Peyer's patch (tissue), 4 donors: ENCODE results near the gene TPM1. TPM values are rescaled to one million over a fixed set of nuclear protein-coding genes. Genes with fewer than 3 reads are reported as not detected.

Source experiments
- DNase-seq, 3 donors: peaks; one replicate each; pipeline ENCODE4 v3.0.0-alpha.2; 2017 to 2019
- H3K27ac ChIP-seq, 4 donors: fragments of 200-600 bp; sonication (generic); one replicate each; pipeline ENCODE4 v1.5.1; 2016 to 2019
- H3K27me3 ChIP-seq, 2 donors: fragments of 200-600 bp; sonication (generic); one replicate each; pipeline ENCODE4 v1.5.1; 2019
- H3K36me3 ChIP-seq, 3 donors: fragments of 200-600 bp; sonication (generic); one replicate each; pipeline ENCODE4 v1.5.1; 2016 to 2019
- H3K4me1 ChIP-seq, 4 donors: fragments of 200-600 bp; sonication (generic); one replicate each; pipeline ENCODE4 v1.5.1; 2016 to 2019
- H3K4me3 ChIP-seq, 4 donors: fragments of 200-600 bp; sonication (generic); 1 replicate in 3 of 4; 2 replicates in 1 of 4; pipeline ENCODE4 v1.5.1; 2016 to 2019; ENCODE audit warnings: mild to moderate bottlenecking in 1 of 4
- H3K9me3 ChIP-seq, 4 donors: fragments of 200-600 bp; sonication (generic); one replicate each; pipeline ENCODE4 v1.5.1; 2016 to 2019; ENCODE audit warnings: mild to moderate bottlenecking in 1 of 4
- CTCF ChIP-seq, 6 experiments: fragments of 450-650 bp in 4 of 6; fragments of 200-600 bp in 2 of 6; sonication (generic) in 1 of 6; IDR thresholded peaks; one replicate each; pipeline ENCODE4 v1.5.1; 2017 to 2019; ENCODE audit warnings: antibody characterized with exemption in 6 of 6, mild to moderate bottlenecking in 3 of 6, moderate library complexity in 1 of 6
- POLR2A ChIP-seq, 2 donors: fragments of 450-650 bp; IDR thresholded peaks; one replicate each; pipeline ENCODE4 v1.5.1; 2017; ENCODE audit warnings: antibody characterized with exemption in 2 of 2, mild to moderate bottlenecking in 2 of 2, moderate library complexity in 2 of 2
- total RNA-seq, 4 donors: library from RNA; depleted of rRNA; stranded (reverse); fragments of >200 nt; gene quantifications; one replicate each; pipeline ENCODE4 v1.1.0, GENCODE V29; 2016

The TPM1 gene
- total RNA-seq, 4 donors from 2014 or later, result 555 to 997 (median 617) TPM

GRCh38 chr15:63019511-63020109 lies 22.9 kb upstream of the TPM1 start:
- DNase-seq, result peak in 1 of 3 donors; percentile 72
- Histone ChIP-seq H3K4me3 (no peak overlapping the region), H3K27me3 (no peaks in the 10 kb centered on the region), H3K9me3 (no peaks in the 10 kb centered on the region), H3K4me1 (no peaks in the 10 kb centered on the region), H3K27ac (no peak overlapping the region), H3K36me3 (no peaks in the 10 kb centered on the region)
- no peak for TF ChIP-seq POLR2A (IDR thresholded peaks at IDR 0.05)
- TF ChIP-seq CTCF (IDR thresholded peaks at IDR 0.05), result no peak

GRCh38 chr15:63020128-63020527 lies 22.4 kb upstream of the TPM1 start:
- no peak overlapping the region for H3K4me3 ChIP-seq
- H3K4me1 ChIP-seq, result no peaks in the 10 kb centered on the region
- no peak overlapping the region for H3K27ac ChIP-seq
- H3K27me3 ChIP-seq, result no peaks in the 10 kb centered on the region
- H3K36me3 ChIP-seq, result no peaks in the 10 kb centered on the region
- no peak for DNase-seq
- no peaks in the 10 kb centered on the region for H3K9me3 ChIP-seq
- no peak for TF ChIP-seq POLR2A (IDR thresholded peaks at IDR 0.05)
- no peak for TF ChIP-seq CTCF (IDR thresholded peaks at IDR 0.05)

- H3K27ac ChIP-seq, result no peak overlapping the region
- no peaks in the 10 kb centered on the region for H3K27me3 ChIP-seq
- H3K36me3 ChIP-seq, result no peaks in the 10 kb centered on the region
- H3K9me3 ChIP-seq, result no peaks in the 10 kb centered on the region
- no peak overlapping the region for H3K4me3 ChIP-seq
- DNase-seq, result no peak
- H3K4me1 ChIP-seq, result no peaks in the 10 kb centered on the region
- TF ChIP-seq CTCF (IDR thresholded peaks at IDR 0.05) (no peak), POLR2A (IDR thresholded peaks at IDR 0.05) (no peak)
Observed at GRCh38 chr15:63020759-63021430, 21.7 kb upstream of the TPM1 start.

GRCh38 chr15:63022181-63022580 lies 20.4 kb upstream of the TPM1 start:
- H3K9me3 ChIP-seq, result no peaks in the 10 kb centered on the region
- DNase-seq, result no peak
- H3K4me3 ChIP-seq, result no peak overlapping the region
- H3K27ac ChIP-seq, result no peak overlapping the region
- no peaks in the 10 kb centered on the region for H3K4me1 ChIP-seq
- no peaks in the 10 kb centered on the region for H3K27me3 ChIP-seq
- no peaks in the 10 kb centered on the region for H3K36me3 ChIP-seq
- TF ChIP-seq CTCF (IDR thresholded peaks at IDR 0.05) (no peak), POLR2A (IDR thresholded peaks at IDR 0.05) (no peak)

- Histone ChIP-seq H3K36me3 (no peaks in the 10 kb centered on the region), H3K4me1 (no peaks in the 10 kb centered on the region), H3K9me3 (no peaks in the 10 kb centered on the region), H3K4me3 (no peak overlapping the region), H3K27ac (no peak overlapping the region), H3K27me3 (no peaks in the 10 kb centered on the region)
- no peak for TF ChIP-seq CTCF (IDR thresholded peaks at IDR 0.05)
- no peak for TF ChIP-seq POLR2A (IDR thresholded peaks at IDR 0.05)
- DNase-seq, result no peak
Observed at GRCh38 chr15:63022663-63023062, 19.9 kb upstream of the TPM1 start.
